Measurements from ENCODE around the gene ISLR2.

- no peak for TF ChIP-seq SP1 (IDR thresholded peaks at IDR 0.05)
- TF ChIP-seq SUZ12 (IDR thresholded peaks at IDR 0.05): no peak
- no peak for TF ChIP-seq ELF4 (IDR thresholded peaks at IDR 0.05)
Observed at GRCh38 chr15:74124759-74125158, 5.6 kb upstream of the ISLR2 start.
